ENCODE data around the gene UNC50. TPM values are rescaled to one million over a fixed set of nuclear protein-coding genes. Genes with fewer than 3 reads are reported as not detected.

The UNC50 gene
- total and polyA plus RNA-seq, 9 donors: 32.2 to 58.8 (median 42.4) TPM

DNA sequence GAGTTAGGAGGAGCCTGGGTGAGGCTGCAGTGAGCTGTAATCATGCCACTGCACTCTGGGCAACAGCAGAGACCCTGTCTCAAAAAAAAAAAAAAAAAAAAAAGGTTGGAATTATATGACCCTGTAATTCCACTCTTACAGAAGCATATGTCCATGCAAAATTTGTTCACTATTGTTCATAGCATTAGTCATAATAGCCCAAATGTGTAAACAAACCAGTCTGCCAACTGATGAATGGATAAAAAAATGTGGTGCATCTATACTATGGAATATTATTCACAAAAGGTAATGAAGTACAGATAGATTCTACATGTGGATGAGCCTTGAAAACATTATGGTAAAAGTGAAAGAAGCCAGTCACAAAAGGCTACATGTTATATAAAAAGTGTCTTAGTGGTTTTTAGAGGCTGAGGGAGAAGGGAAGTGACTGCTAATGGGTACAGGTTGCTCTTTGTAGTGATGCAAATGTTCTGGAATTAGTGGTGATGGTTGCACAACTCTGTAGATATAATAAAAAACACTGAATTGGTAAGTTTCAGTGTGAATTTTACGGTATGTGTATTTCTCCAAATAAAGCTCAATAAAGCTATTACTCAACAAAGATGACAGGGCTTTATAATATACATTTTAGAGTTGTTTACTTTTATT is 9.5 kb upstream of the UNC50 start:
- DNase-seq: no peak
- 92 to 97% (median 93%) methylated on average over 1 of the region's 1 CpG for WGBS, 3 donors
- no peak for TF ChIP-seq POLR2A (IDR thresholded peaks at IDR 0.05)
- TF ChIP-seq, protein P1, sequence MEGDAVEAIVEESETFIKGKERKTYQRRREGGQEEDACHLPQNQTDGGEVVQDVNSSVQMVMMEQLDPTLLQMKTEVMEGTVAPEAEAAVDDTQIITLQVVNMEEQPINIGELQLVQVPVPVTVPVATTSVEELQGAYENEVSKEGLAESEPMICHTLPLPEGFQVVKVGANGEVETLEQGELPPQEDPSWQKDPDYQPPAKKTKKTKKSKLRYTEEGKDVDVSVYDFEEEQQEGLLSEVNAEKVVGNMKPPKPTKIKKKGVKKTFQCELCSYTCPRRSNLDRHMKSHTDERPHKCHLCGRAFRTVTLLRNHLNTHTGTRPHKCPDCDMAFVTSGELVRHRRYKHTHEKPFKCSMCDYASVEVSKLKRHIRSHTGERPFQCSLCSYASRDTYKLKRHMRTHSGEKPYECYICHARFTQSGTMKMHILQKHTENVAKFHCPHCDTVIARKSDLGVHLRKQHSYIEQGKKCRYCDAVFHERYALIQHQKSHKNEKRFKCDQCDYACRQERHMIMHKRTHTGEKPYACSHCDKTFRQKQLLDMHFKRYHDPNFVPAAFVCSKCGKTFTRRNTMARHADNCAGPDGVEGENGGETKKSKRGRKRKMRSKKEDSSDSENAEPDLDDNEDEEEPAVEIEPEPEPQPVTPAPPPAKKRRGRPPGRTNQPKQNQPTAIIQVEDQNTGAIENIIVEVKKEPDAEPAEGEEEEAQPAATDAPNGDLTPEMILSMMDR (IDR thresholded peaks at IDR 0.05): no peak
- no peak for TF ChIP-seq EP300 (IDR thresholded peaks at IDR 0.05)
- intact Hi-C loops (cut with DNase I): no loop called here
- H3K9me3 ChIP-seq: no peaks in the 10 kb centered on the region
- no peaks in the 10 kb centered on the region for H3K27me3 ChIP-seq
- no peak overlapping the region for H3K4me3 ChIP-seq
- H3K27ac ChIP-seq: no peak overlapping the region
- H3K4me1 ChIP-seq (ENCODE audit: insufficient read depth): no peaks in the 10 kb centered on the region
- H3K36me3 ChIP-seq: no peaks in the 10 kb centered on the region

DNA sequence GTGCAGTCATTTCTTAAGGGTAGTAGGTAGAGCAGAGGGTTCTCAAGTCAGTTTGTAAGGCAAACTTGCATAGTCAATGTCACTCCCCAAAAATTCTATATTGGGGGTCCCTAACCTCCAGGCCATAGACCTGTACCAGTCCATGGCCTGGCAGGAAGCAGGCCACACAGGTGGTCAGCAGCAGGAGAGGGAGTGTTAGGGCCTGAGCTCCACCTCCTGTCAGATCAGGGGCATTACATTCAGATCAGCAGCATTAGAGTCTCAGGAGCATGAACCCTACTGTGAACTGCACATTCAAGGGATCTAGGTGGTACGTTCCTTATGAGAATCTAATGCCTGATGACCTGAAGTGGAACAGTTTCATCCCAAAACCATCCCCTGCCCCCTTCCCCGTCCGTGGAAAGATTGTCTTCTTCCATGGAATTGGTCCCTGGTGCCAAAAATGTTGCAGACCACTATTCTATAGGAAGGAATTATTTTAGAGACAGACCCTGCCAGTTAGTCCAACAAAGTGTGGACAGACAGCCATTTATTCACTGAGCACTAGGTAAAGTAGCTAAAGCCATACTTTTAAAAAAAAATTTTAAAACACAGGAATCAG is 6.8 kb upstream of the UNC50 start:
- H3K36me3 ChIP-seq: no peaks in the 10 kb centered on the region
- no peaks in the 10 kb centered on the region for H3K27me3 ChIP-seq
- DNase-seq: no peak
- WGBS, 3 donors: 58 to 69% (median 59%) methylated on average over 3 of the region's 3 CpGs
- intact Hi-C loops (cut with DNase I): loop anchor here in 1 of 4 donors (10.0 kb wide), 1 partner anchor 147 kb away; no protein-coding TSS in a partner anchor
- no peak overlapping the region for H3K27ac ChIP-seq
- TF ChIP-seq POLR2A (IDR thresholded peaks at IDR 0.05): no peak
- TF ChIP-seq, protein P1 (IDR thresholded peaks at IDR 0.05): no peak
- TF ChIP-seq EP300 (IDR thresholded peaks at IDR 0.05): no peak
- H3K9me3 ChIP-seq: no peaks in the 10 kb centered on the region
- H3K4me3 ChIP-seq: no peak overlapping the region
- H3K4me1 ChIP-seq (ENCODE audit: insufficient read depth): peaks cover 3% of the 10 kb centered on the region

- intact Hi-C loops (cut with DNase I): loop anchor here in 1 of 4 donors (10.0 kb wide), 1 partner anchor 150 kb away; no protein-coding TSS in a partner anchor
- Histone ChIP-seq H3K27ac (no peak overlapping the region), H3K4me1 (ENCODE audit: insufficient read depth) (peaks cover 15% of the 10 kb centered on the region), H3K4me3 (no peak overlapping the region), H3K9me3 (no peaks in the 10 kb centered on the region), H3K27me3 (no peaks in the 10 kb centered on the region), H3K36me3 (no peaks in the 10 kb centered on the region)
- TF ChIP-seq, protein P1 (IDR thresholded peaks at IDR 0.05): no peak
- TF ChIP-seq POLR2A (IDR thresholded peaks at IDR 0.05): no peak
- TF ChIP-seq EP300 (IDR thresholded peaks at IDR 0.05): no peak
- DNase-seq: no peak
- WGBS, 3 donors: 82 to 88% (median 87%) methylated on average over 2 of the region's 2 CpGs
These were observed 3.8 kb upstream of the UNC50 start for GRCh38 chr2:98604547-98604946.

DNA sequence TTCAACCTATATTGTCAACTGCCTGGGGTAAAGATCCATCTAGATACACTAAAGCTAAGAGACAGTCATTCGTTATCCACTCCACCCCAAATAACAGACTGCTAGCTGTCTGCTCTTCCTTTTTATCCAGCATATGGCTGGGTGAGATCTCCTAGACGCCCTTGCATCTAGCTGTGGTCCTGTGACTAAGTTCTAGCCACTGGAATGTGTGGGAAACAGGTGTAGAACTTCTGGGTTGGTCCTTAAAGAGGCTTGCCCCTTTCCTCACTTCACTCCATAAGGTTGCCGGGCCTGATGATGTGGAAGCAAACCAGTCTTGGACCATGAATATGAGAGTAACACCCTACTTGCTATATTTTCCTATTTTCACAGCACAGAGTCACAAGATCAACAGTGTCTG is 3.3 kb upstream of the UNC50 start:
- Histone ChIP-seq H3K36me3 (no peaks in the 10 kb centered on the region), H3K4me3 (no peak overlapping the region), H3K9me3 (no peaks in the 10 kb centered on the region), H3K4me1 (ENCODE audit: insufficient read depth) (peaks cover 18% of the 10 kb centered on the region), H3K27ac (no peak overlapping the region), H3K27me3 (no peaks in the 10 kb centered on the region)
- TF ChIP-seq EP300 (IDR thresholded peaks at IDR 0.05) (no peak), POLR2A (IDR thresholded peaks at IDR 0.05) (no peak)
- TF ChIP-seq, protein P1 (IDR thresholded peaks at IDR 0.05): no peak
- DNase-seq: no peak
- intact Hi-C loops (cut with DNase I): loop anchor here in 1 of 4 donors (10.0 kb wide), 1 partner anchor 150 kb away; no protein-coding TSS in a partner anchor
- WGBS, 3 donors: 68 to 74% (median 70%) methylated on average over 3 of the region's 3 CpGs

All from ovary (tissue), 9 donors.